IPS-20b (cell line): ENCODE data around the gene SMCHD1.

ENCODE experiments used
- H3K27ac ChIP-seq: one replicate; pipeline ENCODE4 v1.5.1; 2013; ENCODE audit warnings: low read length
- H3K27me3 ChIP-seq: 2 replicates; pipeline ENCODE4 v1.6.1; 2013; ENCODE audit warnings: mild to moderate bottlenecking, low read length, inconsistent platforms; ENCODE audit not compliant: insufficient read depth
- H3K36me3 ChIP-seq: 2 replicates; pipeline ENCODE4 v1.6.1; 2013; ENCODE audit warnings: low read depth, mild to moderate bottlenecking, inconsistent platforms, low read length, moderate library complexity; ENCODE audit not compliant: insufficient read depth
- H3K4me1 ChIP-seq: 2 replicates; pipeline ENCODE4 v1.6.1; 2013; ENCODE audit warnings: mild to moderate bottlenecking, control low read depth, inconsistent platforms, low read length, moderate library complexity; ENCODE audit not compliant: insufficient read depth
- H3K4me3 ChIP-seq: 2 replicates; pipeline ENCODE4 v1.5.1; 2013; ENCODE audit warnings: mild to moderate bottlenecking, low read length, inconsistent platforms
- H3K9ac ChIP-seq: 2 replicates; pipeline ENCODE4 v1.6.1; 2013; ENCODE audit warnings: low read depth, mild to moderate bottlenecking, inconsistent platforms, low read length, moderate library complexity
- H3K9me3 ChIP-seq: 2 replicates; pipeline ENCODE4 v1.6.1; 2013; ENCODE audit warnings: mild to moderate bottlenecking, low read depth, low read length, inconsistent platforms; ENCODE audit not compliant: insufficient read depth

SMCHD1 gene

DNA sequence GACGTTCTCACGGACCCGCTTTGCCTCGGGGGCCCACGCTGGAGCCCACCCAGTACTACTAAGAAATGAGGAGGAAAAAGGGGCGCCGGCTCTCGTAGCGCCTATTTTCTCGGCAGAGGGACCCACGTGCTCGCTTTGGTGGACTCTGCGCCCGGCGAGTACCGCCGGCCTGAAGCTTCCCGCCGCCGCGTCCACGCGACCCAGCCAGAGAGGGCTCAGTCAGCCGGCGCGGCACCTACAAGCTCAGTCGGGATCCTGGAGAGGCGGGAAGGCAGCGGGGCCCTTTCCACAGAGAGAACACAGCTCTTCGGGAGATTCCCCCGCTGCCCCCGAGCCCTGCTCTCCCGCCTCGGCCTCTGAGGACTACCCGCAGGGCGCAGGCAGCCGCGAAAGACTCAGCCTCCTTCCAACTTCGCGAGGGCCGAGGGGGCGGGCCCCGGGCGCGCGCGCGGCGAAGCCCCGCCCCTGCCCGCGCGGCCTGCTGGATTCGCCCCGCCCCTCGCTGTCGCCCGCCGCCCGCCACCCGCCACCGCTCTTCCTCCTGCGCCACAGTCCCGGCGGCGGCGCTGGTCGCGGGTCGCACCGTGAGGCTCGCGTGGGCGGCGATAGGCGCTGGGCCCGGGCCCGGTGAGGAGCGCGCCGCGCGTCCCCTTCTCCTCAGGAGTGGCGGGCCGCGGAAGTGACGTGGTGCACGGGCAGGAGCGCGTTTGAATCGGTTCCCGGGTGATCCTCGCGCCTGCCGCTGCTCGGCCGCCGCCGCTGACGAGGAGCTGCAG lies at the start of gene SMCHD1:
SMCHD1 (plus strand) TSS at position 549 of the 776 bp plus-strand sequence. CDS start 350 bp downstream, outside the sequence.
- H3K36me3 ChIP-seq, result no peaks in the 10 kb centered on the region
- H3K9me3 ChIP-seq, result no peaks in the 10 kb centered on the region
- peaks cover 40% of the 10 kb centered on the region for H3K27me3 ChIP-seq
- H3K27ac ChIP-seq, result no peak within 1 kb of the TSS
- peak within 1 kb of the TSS; percentile 85 for H3K4me3 ChIP-seq
- peak within 1 kb of the TSS; percentile 91 for H3K9ac ChIP-seq
- peaks cover 17% of the 10 kb centered on the region for H3K4me1 ChIP-seq

DNA sequence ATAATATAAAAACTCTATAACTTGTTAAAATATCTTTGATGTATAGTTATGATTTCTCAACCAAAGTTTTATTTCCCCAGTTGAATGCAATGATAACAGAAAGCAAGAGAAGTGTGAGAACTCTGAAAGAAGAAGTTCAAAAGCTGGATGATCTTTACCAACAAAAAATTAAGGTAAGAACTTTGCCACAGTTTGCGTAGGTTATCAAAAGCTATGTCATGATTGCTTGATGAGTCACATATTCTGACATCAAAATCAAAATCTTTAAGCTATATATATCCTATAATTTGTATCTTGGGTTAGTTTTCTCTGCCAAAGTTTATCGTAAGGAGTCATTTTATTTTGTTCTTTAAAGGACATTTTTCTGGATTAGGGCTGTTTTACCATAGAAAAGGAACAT lies 49.2 kb upstream of the SMCHD1 start:
- H3K27ac ChIP-seq, result no peak overlapping the region
- H3K36me3 ChIP-seq, result peaks cover 87% of the 10 kb centered on the region

DNA sequence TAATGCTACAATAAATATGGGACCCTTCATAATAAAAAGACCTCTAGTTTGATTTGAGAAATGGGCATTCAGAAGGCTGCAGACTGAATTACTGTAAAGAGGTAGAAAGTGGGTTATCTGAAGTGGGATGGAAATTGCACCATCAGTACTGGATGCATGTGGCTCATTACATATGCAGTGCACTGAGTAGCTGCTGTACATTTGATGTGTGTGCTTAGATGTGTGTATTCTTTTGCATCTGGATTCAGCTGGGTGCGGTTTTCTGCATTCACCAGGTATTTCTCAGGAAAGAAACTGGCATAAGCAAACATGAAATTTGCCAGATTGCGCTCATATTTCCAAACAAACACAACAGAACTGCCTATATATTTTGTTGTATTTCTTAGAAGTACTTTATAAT lies 45.9 kb upstream of the SMCHD1 start:
- peaks cover 85% of the 10 kb centered on the region for H3K36me3 ChIP-seq
- no peaks in the 10 kb centered on the region for H3K9me3 ChIP-seq
- H3K9ac ChIP-seq, result no peak overlapping the region
- no peaks in the 10 kb centered on the region for H3K27me3 ChIP-seq
- no peak overlapping the region for H3K27ac ChIP-seq
- H3K4me3 ChIP-seq, result no peak overlapping the region
- H3K4me1 ChIP-seq, result no peaks in the 10 kb centered on the region

More for the DNA sequence above, 49.2 kb upstream of the SMCHD1 start:
- Histone ChIP-seq H3K4me1 (no peaks in the 10 kb centered on the region), H3K9me3 (no peaks in the 10 kb centered on the region), H3K27me3 (no peaks in the 10 kb centered on the region), H3K9ac (no peak overlapping the region), H3K4me3 (no peak overlapping the region)

DNA sequence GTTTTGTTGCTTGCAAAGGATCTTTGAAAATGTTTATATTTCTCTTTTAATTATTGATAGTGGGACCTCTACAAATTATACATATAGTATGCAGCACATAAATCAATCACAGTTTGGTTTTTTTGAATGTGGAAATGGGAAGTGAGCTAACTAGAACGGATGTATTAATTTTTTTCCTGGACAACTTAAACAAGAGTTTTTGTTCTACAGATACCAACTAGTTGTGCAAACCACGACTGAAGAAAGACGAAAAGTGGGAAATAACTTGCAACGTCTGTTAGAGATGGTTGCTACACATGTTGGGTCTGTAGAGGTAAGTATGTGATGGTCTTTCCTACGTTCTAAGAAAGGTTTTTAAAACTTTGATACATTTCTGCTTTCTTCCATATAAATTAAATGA lies 45.0 kb upstream of the SMCHD1 start:
- H3K36me3 ChIP-seq, result peaks cover 90% of the 10 kb centered on the region

DNA sequence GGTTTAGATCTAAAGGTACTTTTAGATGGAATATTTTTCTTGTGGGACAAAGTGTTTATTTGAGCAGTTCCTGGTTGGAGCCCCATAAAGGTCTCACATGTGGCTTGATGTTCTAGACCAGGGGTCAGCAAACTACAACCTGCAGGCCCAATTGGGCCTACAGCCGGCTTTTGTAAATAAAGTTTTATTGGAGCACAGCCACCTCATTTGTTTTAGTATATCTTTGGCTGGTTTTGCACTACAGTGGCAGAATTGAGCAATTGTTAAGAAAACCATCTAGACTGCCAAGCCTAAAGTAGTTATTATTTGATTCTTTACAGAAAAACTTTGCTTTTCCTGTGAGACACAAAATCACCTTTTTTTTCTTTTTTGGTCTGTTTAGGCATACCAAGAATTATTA lies 42.5 kb upstream of the SMCHD1 start:
- no peak overlapping the region for H3K27ac ChIP-seq
- no peak overlapping the region for H3K9ac ChIP-seq
- H3K4me1 ChIP-seq, result no peaks in the 10 kb centered on the region
- peaks cover 84% of the 10 kb centered on the region for H3K36me3 ChIP-seq
- no peaks in the 10 kb centered on the region for H3K9me3 ChIP-seq
- H3K27me3 ChIP-seq, result no peaks in the 10 kb centered on the region
- no peak overlapping the region for H3K4me3 ChIP-seq

More for the DNA sequence above, 45.0 kb upstream of the SMCHD1 start:
- no peak overlapping the region for H3K4me3 ChIP-seq
- H3K27ac ChIP-seq, result no peak overlapping the region
- H3K27me3 ChIP-seq, result no peaks in the 10 kb centered on the region
- no peaks in the 10 kb centered on the region for H3K4me1 ChIP-seq
- H3K9me3 ChIP-seq, result no peaks in the 10 kb centered on the region
- H3K9ac ChIP-seq, result no peak overlapping the region

DNA sequence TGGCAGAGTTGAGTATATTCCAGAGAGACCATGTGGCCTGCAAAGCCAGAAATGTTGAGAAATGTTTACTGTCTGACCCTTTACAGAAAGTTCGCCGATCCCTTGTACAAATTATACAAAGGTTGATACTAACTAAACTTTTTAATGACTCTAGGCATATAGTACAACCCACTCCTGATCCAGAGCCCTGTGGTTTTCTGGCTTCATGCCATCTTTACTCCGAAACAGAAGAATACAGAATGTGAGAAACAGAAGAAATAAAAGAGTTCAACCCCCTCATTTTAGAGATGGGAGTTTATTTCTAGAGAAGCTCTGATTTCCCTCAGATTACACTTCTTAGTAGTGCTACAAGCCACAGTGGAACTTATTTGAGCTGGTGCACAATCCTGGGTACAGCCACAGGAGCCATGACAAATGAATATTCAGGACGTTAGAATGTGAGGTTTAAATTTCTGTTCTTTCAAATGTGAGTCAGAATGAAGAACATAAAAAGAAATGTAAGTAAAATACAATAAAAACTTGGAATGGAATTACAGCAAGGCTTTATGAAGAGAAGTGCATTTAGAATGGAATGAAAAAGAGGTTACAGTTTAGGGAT lies 38.0 kb upstream of the SMCHD1 start:
- H3K36me3 ChIP-seq, result peaks cover 40% of the 10 kb centered on the region
- no peak overlapping the region for H3K27ac ChIP-seq
- H3K4me1 ChIP-seq, result no peaks in the 10 kb centered on the region
- no peak overlapping the region for H3K9ac ChIP-seq
- H3K27me3 ChIP-seq, result no peaks in the 10 kb centered on the region
- H3K4me3 ChIP-seq, result no peak overlapping the region
- H3K9me3 ChIP-seq, result no peaks in the 10 kb centered on the region

DNA sequence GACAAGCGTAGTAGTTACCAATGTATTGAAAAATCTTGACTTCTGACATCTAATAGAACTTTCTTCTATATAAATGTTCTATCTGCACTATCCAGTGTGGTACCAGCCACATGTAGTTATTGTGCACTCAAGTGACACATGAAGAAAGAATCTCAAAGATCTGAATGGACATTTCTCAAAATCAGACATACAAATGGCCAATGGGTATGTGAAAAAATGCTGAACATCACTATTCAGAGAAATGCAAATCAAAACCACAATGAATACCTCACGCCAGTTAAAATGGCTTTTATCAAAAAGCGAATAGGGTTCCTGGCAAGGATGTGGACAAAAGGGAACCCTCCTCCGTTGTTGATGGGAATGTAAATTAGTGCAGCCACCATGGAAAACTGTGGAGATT lies 37.5 kb upstream of the SMCHD1 start:
- peaks cover 35% of the 10 kb centered on the region for H3K36me3 ChIP-seq
- no peaks in the 10 kb centered on the region for H3K4me1 ChIP-seq
- H3K4me3 ChIP-seq, result no peak overlapping the region
- no peak overlapping the region for H3K27ac ChIP-seq
- no peaks in the 10 kb centered on the region for H3K27me3 ChIP-seq
- no peaks in the 10 kb centered on the region for H3K9me3 ChIP-seq
- H3K9ac ChIP-seq, result no peak overlapping the region

DNA sequence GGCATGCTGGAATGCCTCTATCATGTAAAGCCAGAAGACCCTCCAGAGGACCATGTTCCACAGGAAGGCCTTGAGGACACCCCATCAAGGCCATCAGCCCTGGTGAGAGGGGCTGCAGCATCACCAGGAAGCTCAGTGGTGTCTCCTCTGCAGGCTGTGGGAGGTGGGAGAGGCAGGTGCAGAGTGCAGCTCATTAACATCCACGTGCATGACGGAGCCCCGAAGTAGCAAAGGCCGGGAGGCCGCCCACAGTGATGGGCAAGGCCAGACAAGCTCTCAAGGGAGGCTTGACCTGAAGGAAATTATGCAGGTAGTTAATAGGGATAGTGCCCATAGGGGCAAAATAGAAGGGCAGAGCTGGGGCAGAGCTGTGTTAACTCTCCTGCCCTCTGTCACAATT lies 30.3 kb upstream of the SMCHD1 start:
- Histone ChIP-seq H3K4me3 (no peak overlapping the region), H3K27ac (no peak overlapping the region), H3K27me3 (no peaks in the 10 kb centered on the region), H3K9me3 (no peaks in the 10 kb centered on the region), H3K36me3 (no peaks in the 10 kb centered on the region), H3K4me1 (no peaks in the 10 kb centered on the region), H3K9ac (no peak overlapping the region)

DNA sequence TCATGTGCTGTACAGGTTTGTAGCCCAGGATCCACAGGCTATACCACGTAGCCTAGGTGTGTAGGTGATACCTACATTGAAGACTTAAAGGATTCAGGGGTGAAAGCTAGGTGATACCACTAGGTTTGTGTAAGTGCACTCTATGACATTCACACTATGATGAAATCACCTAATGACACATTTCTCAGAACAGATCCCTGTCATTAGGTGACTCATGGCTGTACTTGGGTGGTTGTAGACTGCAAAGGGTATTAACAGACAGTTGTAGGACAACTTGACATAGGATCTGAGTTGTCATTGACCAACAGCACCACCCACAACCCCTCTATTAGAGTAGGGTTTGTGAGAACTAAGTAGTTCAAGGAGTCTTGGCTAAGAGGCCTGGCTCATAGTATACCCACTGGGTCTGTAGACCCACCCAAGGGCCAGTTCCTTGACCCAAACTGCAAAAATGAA lies 27.7 kb upstream of the SMCHD1 start:
- Histone ChIP-seq H3K27me3 (no peaks in the 10 kb centered on the region), H3K36me3 (no peaks in the 10 kb centered on the region), H3K27ac (no peak overlapping the region), H3K9me3 (no peaks in the 10 kb centered on the region), H3K9ac (no peak overlapping the region), H3K4me1 (no peaks in the 10 kb centered on the region), H3K4me3 (no peak overlapping the region)

DNA sequence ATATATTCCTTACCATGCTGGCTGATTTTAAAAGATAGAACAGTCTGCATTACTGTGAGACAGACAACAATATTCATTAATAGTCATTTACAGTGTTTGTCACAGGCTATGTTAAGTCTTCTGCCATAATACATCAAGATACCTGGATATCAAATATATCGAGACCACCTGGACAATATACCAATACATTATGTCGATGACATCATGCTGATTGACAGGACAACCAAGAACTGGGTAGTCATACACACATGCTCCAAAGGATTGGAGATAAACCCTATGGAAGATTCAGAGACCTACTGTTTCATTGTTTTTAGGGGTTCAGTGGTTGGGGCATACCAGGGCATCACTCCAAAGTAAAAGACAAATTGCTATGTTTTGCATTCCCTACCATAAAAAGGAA lies 26.5 kb upstream of the SMCHD1 start:
- no peak overlapping the region for H3K27ac ChIP-seq

DNA sequence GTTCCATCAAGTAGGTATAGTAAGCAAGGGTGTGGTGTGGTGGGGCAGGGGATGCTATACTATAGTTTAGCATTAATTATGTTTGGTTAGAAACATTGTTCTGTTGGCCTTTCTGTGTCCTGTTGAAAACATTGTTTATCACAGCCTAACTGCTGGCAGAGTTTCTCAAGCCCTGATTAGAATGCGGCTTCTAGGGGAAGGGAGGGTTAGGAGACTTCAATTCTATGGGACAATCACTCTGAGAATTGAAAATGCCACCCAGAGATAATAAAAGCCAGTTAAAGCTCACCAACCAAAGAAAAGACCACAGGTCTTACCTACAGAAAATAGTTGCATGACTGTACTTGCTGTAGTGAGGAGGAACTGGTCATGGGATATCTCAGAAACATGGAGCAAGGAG lies 19.9 kb upstream of the SMCHD1 start:
- H3K27ac ChIP-seq, result no peak overlapping the region
- no peak overlapping the region for H3K4me3 ChIP-seq
- no peak overlapping the region for H3K9ac ChIP-seq

More for the DNA sequence above, 26.5 kb upstream of the SMCHD1 start:
- no peaks in the 10 kb centered on the region for H3K4me1 ChIP-seq
- H3K9me3 ChIP-seq, result no peaks in the 10 kb centered on the region
- H3K36me3 ChIP-seq, result no peaks in the 10 kb centered on the region
- H3K27me3 ChIP-seq, result no peaks in the 10 kb centered on the region
- no peak overlapping the region for H3K9ac ChIP-seq
- no peak overlapping the region for H3K4me3 ChIP-seq

DNA sequence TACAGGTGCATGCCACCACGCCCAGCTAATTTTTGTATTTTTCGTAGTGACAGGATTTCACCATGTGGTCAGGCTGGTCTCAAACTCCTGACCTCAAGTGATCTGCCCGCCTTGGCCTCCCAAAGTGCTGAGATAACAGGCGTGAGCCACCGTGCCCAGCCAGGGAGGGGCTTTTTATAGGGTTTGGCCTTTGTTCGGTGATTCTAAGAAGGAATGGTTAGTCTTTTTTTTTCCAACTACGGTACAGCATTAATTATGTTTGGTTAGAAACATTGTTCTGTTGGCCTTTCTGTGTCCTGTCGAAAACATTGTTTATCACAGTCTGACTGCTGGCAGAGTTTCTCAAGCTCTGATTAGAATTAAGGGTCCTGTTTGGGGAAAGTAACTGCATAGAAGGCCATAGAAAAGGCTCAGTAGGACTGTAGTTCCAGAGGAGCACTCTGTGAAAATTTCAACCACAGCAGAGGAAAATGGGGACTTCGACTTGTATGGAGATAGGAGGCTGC lies 19.3 kb upstream of the SMCHD1 start:
- H3K4me3 ChIP-seq, result no peak overlapping the region
- no peaks in the 10 kb centered on the region for H3K27me3 ChIP-seq
- H3K9me3 ChIP-seq, result no peaks in the 10 kb centered on the region
- H3K27ac ChIP-seq, result no peak overlapping the region
- H3K4me1 ChIP-seq, result no peaks in the 10 kb centered on the region
- H3K36me3 ChIP-seq, result no peaks in the 10 kb centered on the region
- H3K9ac ChIP-seq, result no peak overlapping the region

More for the DNA sequence above, 19.9 kb upstream of the SMCHD1 start:
- Histone ChIP-seq H3K9me3 (no peaks in the 10 kb centered on the region), H3K27me3 (no peaks in the 10 kb centered on the region), H3K4me1 (no peaks in the 10 kb centered on the region), H3K36me3 (no peaks in the 10 kb centered on the region)
